HG03066 (cell line): ENCODE results near the gene STYXL1.
"Not testable (repeated sequence)": the region's sequence is repeated elsewhere in the genome, so short reads cannot be mapped to it uniquely, and the experiment has no call there.

Experiments used
- ATAC-seq: cut with Tn5 transposase; IDR thresholded peaks from one replicate; pipeline ENCODE4 v1.9.1; 2021; ENCODE audit warnings: low read depth; ENCODE audit not compliant: unreplicated experiment

The STYXL1 gene

DNA sequence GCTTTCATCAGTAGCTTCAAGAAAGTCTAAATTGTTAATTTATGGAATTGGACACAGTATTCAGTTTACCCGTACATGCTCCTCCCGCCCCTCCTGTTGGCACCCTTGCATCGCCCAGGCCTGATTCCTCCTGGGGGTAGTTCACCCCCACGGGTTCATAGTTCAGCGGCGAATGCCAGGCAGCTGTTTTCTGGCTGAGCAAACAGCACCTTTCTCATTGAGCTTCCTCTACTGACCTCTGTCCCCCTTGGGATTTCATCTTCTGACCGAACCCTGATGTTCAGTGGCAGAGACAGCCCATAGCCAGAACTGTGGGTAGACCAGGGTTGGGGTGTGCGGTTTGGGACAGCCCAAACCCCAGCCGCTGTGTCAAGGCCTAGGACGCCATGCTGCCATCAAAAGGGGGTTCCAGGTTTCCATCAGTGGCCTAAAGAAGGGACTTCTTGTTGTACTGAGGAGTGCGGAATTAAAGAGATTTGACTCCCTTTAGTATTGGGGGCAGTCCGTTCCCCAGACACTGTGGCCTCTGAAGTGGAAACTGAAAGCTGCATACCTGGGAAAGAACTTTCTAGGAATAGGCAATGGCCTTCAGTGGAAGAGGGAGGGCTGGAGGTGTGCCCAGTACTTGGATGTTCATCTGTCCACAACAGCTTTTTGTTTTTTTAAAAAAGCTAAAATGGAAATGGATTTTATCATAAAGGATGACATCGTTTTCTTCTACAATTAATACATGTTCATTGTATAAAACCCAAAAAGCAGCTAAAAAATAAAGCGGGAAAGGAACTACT lies 19.1 kb upstream of the STYXL1 start:
- no peak for ATAC-seq

GRCh38 chr7:76065016-76065612 lies 17.3 kb upstream of the STYXL1 start:
- ATAC-seq: no peak

- no peak for ATAC-seq
Measured at GRCh38 chr7:76064208-76064970, 16.6 kb upstream of the STYXL1 start.

GRCh38 chr7:76063525-76063924 lies 15.7 kb upstream of the STYXL1 start:
- ATAC-seq: no peak

DNA sequence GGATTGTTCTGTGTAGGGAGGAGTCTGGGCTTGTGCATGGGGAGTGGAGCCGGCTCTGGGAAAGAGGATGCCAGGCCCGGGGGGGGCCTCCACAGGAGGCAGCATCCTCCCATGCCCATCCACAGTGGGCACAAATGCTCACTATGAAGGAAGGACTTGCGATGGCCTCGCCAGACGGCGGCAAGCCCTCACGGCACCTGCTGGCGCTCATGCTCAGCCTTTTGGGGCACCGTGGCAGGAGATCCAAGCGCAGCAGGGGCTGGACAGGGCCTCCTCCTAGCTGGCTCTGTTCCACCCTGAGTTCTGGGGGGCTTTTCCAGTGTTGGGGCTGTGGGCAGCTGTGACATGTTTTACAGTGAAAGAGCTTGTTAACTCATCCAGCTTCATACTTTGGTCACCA lies 15.3 kb upstream of the STYXL1 start:
- no peak for ATAC-seq

DNA sequence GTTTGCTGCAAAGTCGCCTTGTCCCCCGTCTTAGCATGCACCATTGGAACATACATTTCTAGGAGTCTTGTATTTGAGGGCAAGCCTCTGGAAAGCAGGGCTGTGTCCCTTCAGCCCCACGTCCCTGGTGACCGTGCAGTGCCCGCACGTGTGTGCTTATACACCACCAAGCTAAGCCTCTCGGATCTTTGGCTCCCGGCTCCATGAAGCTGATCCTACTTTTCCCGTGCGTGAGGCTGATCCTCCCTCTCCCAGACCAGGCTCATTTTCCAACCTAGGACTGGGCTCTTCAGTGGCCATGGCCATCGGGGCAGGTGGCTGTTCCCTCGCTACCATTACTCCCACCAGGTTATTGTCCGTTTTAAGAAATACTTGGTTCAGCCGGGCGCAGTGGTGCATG lies 14.5 kb upstream of the STYXL1 start:
- ATAC-seq: no peak

- ATAC-seq: no peak
Measured at GRCh38 chr7:76060842-76061241, 13.0 kb upstream of the STYXL1 start.

DNA sequence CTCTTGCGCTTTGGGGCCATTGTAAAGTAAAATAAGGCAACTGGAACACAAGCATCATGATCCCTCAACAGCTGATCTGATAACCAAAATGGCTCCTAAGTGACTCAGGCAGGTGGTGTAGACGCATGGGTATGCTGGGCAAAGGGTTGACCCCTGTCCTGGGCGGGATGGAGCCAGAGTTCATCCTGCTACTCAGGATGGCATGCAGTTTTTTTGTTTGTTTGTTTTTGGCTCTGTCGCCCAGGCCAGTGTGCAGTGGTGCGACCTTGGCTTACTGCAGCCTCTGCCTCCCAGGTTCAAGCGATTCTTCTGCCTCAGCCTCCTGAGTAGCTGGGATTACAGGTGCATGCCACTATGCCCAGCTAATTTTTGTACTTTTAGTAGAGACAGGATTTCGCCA lies 10.9 kb upstream of the STYXL1 start:
- not testable (repeated sequence) for ATAC-seq

DNA sequence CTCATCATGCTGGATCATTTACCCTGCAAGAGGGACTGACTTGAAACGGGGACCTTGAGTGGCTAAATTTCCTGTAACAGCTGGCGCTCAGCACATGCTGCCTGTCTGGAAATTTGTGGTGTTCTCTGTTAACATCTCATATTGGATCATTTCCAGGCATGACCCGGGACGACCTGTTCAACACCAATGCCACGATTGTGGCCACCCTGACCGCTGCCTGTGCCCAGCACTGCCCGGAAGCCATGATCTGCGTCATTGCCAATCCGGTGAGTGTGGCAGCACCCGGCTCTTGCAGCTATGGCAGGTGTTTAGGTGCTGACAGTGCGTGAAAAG lies 10.0 kb upstream of the STYXL1 start:
- ATAC-seq: no peak

GRCh38 chr7:76057103-76057812 lies 9.5 kb upstream of the STYXL1 start:
- ATAC-seq: no peak

GRCh38 chr7:76056241-76056640 lies 8.4 kb upstream of the STYXL1 start:
- ATAC-seq: no peak

DNA sequence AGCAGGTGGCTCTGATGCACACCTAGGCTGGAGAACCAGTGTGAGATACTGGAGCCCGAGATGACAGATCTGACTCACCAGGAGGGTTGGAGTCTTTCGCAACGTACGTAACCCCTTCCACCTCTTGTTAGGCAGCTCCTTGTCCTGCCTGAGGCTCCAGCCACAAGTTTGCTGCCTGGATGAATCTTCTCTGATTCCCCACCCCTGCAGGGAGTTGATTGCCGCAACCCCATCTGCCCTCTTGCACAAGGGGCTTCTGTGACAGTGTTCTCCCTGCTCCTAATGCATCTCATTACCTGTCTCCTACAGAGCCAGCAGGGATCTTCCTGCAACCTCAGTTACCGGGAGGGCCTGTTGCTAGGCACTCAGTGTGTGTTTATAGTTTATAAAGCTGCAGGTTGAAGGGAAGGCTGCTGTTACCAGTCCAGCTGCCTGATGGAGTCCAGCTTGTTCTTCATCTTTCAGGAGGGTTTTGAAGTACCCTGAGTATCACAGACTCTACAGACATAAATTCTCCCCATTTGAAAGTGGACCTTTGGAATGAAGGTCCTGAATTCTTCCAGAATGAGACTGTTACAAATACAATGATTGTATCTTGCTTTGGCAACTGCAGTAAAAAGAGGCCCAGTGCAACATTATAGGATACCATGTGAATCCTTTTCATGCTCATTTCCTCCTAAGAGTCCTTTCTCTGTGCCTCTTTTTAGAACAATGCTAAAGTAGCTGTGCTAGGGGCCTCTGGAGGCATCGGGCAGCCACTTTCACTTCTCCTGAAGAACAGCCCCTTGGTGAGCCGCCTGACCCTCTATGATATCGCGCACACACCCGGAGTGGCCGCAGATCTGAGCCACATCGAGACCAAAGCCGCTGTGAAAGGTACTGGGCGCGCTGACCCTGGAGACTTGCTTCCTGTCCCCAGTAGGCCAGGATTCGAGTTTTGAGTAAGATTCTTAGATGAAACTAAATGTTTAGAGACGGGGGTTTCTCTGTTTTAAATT lies 6.6 kb upstream of the STYXL1 start:
- no peak for ATAC-seq

GRCh38 chr7:76053461-76053860 lies 5.7 kb upstream of the STYXL1 start:
- no peak for ATAC-seq

GRCh38 chr7:76052681-76053080 lies 4.9 kb upstream of the STYXL1 start:
- not testable (repeated sequence) for ATAC-seq

DNA sequence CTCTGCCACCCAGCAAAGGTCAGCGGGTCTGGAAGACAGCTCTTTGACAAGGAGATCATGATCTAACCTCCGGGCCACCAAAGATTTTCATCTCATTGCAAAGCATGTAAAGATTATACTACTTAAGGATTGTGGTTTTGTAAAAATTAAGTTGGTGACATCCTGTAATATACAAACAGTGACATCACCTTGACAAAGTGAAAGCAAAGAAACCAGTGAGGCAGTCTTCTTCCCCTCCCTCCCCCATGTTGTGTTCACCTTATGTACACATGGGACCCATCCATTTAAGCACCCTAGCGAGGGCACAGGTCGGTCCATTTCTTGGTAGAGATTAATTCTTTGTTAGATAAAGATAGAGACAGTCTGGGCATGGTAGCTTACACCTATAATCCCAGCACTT lies 4.0 kb upstream of the STYXL1 start:
- ATAC-seq: no peak

GRCh38 chr7:76050545-76050944 lies 2.7 kb upstream of the STYXL1 start:
- no peak for ATAC-seq

DNA sequence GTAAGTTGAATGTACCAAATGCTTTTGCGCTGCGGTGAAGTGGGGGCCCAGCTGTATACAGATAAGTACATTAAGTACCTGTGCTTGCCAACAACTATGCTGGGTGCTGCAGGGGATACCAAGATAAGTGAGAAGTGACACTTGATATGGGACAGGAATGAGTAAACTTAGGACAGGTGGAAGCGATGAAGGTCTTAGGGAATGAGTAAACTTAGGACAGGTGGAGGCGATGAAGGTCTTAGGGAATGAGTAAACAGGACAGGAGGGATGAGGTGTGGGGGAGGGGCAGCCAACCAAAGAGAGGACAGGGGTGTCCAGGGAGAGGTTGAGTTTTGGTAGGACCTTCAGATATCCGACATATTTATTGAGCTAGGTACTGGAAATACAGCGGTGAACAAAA lies 1.5 kb upstream of the STYXL1 start:
- no peak for ATAC-seq

- peak; percentile 10 for ATAC-seq
Measured at GRCh38 chr7:76048668-76048988, 828 bp upstream of the STYXL1 start.

DNA sequence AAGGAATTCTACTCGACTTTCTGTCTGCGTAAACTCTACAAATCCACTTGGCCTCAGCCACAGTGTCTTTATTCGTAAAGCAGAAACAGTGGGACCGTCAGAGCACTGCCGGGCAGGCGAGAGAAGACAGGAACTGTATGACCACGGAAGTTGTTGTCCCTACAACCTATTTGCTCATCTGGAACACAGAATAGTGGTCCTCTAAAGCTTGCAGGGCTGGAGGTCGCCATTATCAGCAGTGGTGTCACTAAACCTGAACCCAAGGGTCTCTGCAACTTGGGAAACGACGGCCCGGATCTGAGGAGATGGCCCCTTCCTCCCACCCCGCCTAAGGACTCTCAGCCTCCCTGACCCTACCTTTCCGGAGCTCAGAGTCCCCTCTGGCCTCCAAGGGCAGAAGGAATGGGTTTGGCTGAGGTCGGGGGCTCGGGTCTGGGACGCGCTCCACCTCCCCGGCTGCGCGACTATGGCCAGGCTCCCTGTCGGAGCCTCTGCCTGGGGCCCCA lies 442 bp downstream of the STYXL1 start:
- peak; percentile 4 for ATAC-seq

DNA sequence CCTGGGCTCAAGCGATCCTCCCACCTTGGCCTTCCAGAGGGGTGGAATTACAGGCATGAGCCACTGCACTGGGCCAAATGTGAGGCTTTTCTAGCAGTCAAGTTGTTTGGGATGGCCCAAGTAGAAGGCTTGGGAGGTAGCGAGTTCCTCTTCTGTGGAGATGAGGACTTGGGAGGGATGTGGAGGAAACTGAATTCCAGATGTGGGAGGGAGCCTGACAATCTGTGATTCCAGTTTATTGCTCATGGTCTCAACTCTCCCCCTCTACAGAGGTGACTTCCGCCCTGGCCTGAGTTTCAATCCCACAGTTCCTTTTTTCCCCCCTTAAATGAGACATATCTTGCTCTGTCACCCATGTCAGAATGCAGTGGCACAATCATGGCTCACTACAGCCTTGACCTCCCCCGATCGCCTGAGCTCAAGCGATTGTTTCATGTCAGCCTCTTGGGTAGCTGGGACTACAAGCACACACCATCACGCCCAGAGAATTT lies 3.4 kb downstream of the STYXL1 start:
- no peak for ATAC-seq
